HepG2 (cell line): Measurements from ENCODE around the gene KAT14. TPM values are rescaled to one million over a fixed set of nuclear protein-coding genes. Genes with fewer than 3 reads are reported as not detected.

Experiments
- ATF7 ChIP-seq, 2 experiments: fragments of 450-650 bp in 1 of 2; sonication (generic) in 1 of 2; formaldehyde crosslinking in 1 of 2; IDR thresholded peaks; 2 replicates each; pipeline versions ENCODE4 v1.4.0 to v1.6.1; 2016 to 2020; ENCODE audit warnings: antibody characterized with exemption in 1 of 2, mild to moderate bottlenecking in 1 of 2, missing genetic modification reagents in 1 of 2
- JDP2 ChIP-seq: sonication (generic); formaldehyde crosslinking; IDR thresholded peaks from 2 replicates; pipeline ENCODE4 v1.8.1; 2022; ENCODE audit warnings: missing genetic modification reagents, borderline replicate concordance
- MIER3 ChIP-seq: IDR thresholded peaks from 2 replicates; pipeline ENCODE4 v1.6.1; 2016; ENCODE audit warnings: missing compliant biosample characterization, borderline replicate concordance
- NFE2 ChIP-seq: sonication (generic); formaldehyde crosslinking; IDR thresholded peaks from 2 replicates; pipeline ENCODE4 v1.4.0; 2020; ENCODE audit warnings: missing genetic modification reagents
- POLR2A ChIP-seq, 2 experiments: IDR thresholded peaks; 2 replicates each; pipeline ENCODE4 v1.6.1; 2011; ENCODE audit warnings: low read depth in 2 of 2, low read length in 2 of 2, mild to moderate bottlenecking in 1 of 2, moderate library complexity in 1 of 2; ENCODE audit not compliant: insufficient read depth in 1 of 2
- POLR2G ChIP-seq: fragments of 200-400 bp; formaldehyde crosslinking; IDR thresholded peaks from 2 replicates; pipeline ENCODE4 v1.6.1; 2018; ENCODE audit warnings: mild to moderate bottlenecking, low read depth, low read length, moderate library complexity
- PPARG ChIP-seq: conservative IDR thresholded peaks from 2 replicates; pipeline ENCODE4 v1.6.1; 2016; ENCODE audit warnings: missing biosample characterization, missing genetic modification reagents
- SKI ChIP-seq: fragments of 450-650 bp; IDR thresholded peaks from one replicate; pipeline ENCODE4 v1.6.1; 2018; ENCODE audit warnings: mild to moderate bottlenecking; ENCODE audit not compliant: partially characterized antibody
- SMC3 ChIP-seq: IDR thresholded peaks from 2 replicates; pipeline ENCODE4 v1.6.1; 2011; ENCODE audit warnings: low read length, improper control_type of control experiment
- ZBTB7B ChIP-seq: sonication (generic); formaldehyde crosslinking; IDR thresholded peaks from 2 replicates; pipeline ENCODE4 v1.4.0; 2020; ENCODE audit warnings: missing genetic modification reagents
- ZFP1 ChIP-seq: IDR thresholded peaks from 2 replicates; pipeline ENCODE4 v1.6.1; 2016
- ZNF33A ChIP-seq: sonication (generic); formaldehyde crosslinking; IDR thresholded peaks from 2 replicates; pipeline ENCODE4 v1.5.1; 2020; ENCODE audit warnings: missing genetic modification reagents, mild to moderate bottlenecking, moderate library complexity, borderline replicate concordance
- ZNF572 ChIP-seq: sonication (generic); formaldehyde crosslinking; IDR thresholded peaks from 2 replicates; pipeline ENCODE4 v1.5.1; 2020; ENCODE audit warnings: mild to moderate bottlenecking, missing genetic modification reagents
- ZNF713 ChIP-seq: sonication (generic); formaldehyde crosslinking; IDR thresholded peaks from 2 replicates; pipeline ENCODE4 v1.4.0; 2020; ENCODE audit warnings: mild to moderate bottlenecking, missing genetic modification reagents
- ZNF746 ChIP-seq: sonication (generic); formaldehyde crosslinking; IDR thresholded peaks from 2 replicates; pipeline ENCODE4 v1.8.0; 2022; ENCODE audit warnings: mild to moderate bottlenecking, missing genetic modification reagents
- ZNF841 ChIP-seq: sonication (generic); formaldehyde crosslinking; IDR thresholded peaks from 2 replicates; pipeline ENCODE4 v1.8.1; 2023; ENCODE audit warnings: missing genetic modification reagents, borderline replicate concordance
- ZNF879 ChIP-seq: sonication (generic); formaldehyde crosslinking; IDR thresholded peaks from 2 replicates; pipeline ENCODE4 v1.8.1; 2023; ENCODE audit warnings: missing genetic modification reagents
- polyA plus RNA-seq, 8 experiments: library from polyadenylated mRNA; depleted of rRNA in 3 of 8; stranded (reverse) in 7 of 8; unstranded in 1 of 8; fragments of >200 nt; fragmentation: Illumina TruSeq in 4 of 8; extraction: Trizol in 4 of 8; gene quantifications; 2 replicates each; pipeline versions ENCODE4 v1.2.1 to v1.2.3, GENCODE V29; 2011 to 2016; ENCODE audit warnings: low read depth in 4 of 8, missing spikeins in 1 of 8, mixed read lengths in 1 of 8; ENCODE audit not compliant: insufficient read depth in 1 of 8
- total RNA-seq, 5 experiments: library from RNA; depleted of rRNA; stranded (reverse); fragments of >200 nt; fragmentation: Illumina TruSeq; extraction: Trizol; gene quantifications; 2 replicates each; pipeline ENCODE4 v1.2.3, GENCODE V29; 2016; ENCODE audit warnings: low read depth in 1 of 5
- TF ChIP-seq, protein P1 (sequence below): sonication (generic); formaldehyde crosslinking; IDR thresholded peaks from 2 replicates; pipeline ENCODE4 v1.8.1; 2023; ENCODE audit warnings: mild to moderate bottlenecking, missing genetic modification reagents
- TF ChIP-seq, protein P2 (sequence below): sonication (generic); formaldehyde crosslinking; IDR thresholded peaks from 2 replicates; pipeline ENCODE4 v1.5.0; 2020; ENCODE audit warnings: mild to moderate bottlenecking, missing genetic modification reagents
- TF ChIP-seq, protein P3 (sequence below): sonication (generic); formaldehyde crosslinking; IDR thresholded peaks from 2 replicates; pipeline ENCODE4 v1.4.0; 2020; ENCODE audit warnings: missing genetic modification reagents, borderline replicate concordance

Gene KAT14
- total and polyA plus RNA-seq, 2 of the 13 experiments (the other 11 are each of a cell fraction or from before 2014, with no cell fraction given): 5.1 to 15.1 TPM

DNA sequence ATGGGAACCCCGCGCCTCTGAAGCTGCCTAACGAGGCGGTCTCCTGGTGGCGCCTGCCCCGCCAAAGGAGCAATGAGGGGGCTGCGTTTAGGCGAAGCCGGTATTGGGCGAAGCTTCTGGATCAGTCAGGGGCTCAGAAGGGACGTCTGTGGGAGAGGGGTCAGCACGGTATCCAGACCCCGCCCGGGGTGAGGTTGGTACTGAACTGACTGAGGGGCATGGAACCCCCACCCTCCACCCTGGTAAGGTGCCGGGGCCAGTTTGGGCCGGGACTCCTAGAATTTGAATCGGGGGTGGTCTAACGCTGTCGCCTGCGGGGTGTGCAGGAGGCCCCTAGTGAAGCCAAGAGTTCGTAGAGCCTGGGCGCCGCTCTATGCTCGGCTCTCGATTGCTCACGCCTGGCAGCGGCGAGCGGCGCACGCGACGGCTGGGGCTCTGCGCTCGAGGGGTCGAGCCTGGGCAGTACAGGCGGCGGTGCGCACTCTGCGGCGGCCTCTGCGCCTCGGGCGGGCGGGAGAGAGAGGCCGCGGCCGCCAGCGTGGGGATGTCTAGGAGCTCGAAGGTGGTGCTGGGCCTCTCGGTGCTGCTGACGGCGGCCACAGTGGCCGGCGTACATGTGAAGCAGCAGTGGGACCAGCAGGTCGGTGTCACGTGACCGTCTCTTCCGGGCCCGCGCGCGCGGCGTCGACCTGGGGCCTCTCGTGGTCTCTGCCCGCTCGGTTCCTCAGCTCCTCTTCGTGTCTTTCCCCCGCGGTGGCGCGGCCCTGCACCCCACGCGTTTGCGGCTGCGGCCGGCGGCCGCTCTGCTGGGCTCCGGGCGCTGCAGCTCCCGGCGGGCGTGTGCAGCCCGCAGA lies at the start of gene KAT14, which contains the start of gene PET117 (continued):
- peak; percentile 98; the same call in 1 of the 2 replicates for TF ChIP-seq ZNF713 (CRISPR knock-in tag)
- peak; percentile 51; the same call in 1 of the 2 replicates for TF ChIP-seq ZFP1 (CRISPR knock-in tag)
- TF ChIP-seq NFE2 (CRISPR knock-in tag): no peak; the same call in 1 of the 2 replicates
- no peak; the same call in 1 of the 2 replicates for TF ChIP-seq ZNF572 (CRISPR knock-in tag)
- TF ChIP-seq POLR2A (IDR thresholded peaks at IDR 0.05; ENCODE audit: insufficient read depth in 1 of 2, low read depth in 2 of 2, low read length in 2 of 2): peak; percentile 94 to 96
- peak; percentile 86; the same call in 1 of the 2 replicates for TF ChIP-seq ZNF841 (CRISPR knock-in tag)
- peak; percentile 94 for TF ChIP-seq SKI
- TF ChIP-seq ZNF33A (CRISPR knock-in tag): no peak
- TF ChIP-seq ATF7 (IDR thresholded peaks at IDR 0.05): no peak
- TF ChIP-seq ATF7 (CRISPR knock-in tag; IDR thresholded peaks at IDR 0.05): peak; percentile 91
- TF ChIP-seq ZBTB7B (CRISPR knock-in tag): peak; percentile 80
- peak; percentile 85 for TF ChIP-seq MIER3 (CRISPR knock-in tag)
- TF ChIP-seq JDP2 (CRISPR knock-in tag): peak; percentile 85
- TF ChIP-seq POLR2G: peak; percentile 96
- TF ChIP-seq ZNF746 (CRISPR knock-in tag): peak; percentile 67
- TF ChIP-seq, protein P1, sequence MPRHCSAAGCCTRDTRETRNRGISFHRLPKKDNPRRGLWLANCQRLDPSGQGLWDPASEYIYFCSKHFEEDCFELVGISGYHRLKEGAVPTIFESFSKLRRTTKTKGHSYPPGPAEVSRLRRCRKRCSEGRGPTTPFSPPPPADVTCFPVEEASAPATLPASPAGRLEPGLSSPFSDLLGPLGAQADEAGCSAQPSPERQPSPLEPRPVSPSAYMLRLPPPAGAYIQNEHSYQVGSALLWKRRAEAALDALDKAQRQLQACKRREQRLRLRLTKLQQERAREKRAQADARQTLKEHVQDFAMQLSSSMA (CRISPR knock-in tag): peak; percentile 87; the same call in 1 of the 2 replicates
- peak; percentile 80 for TF ChIP-seq PPARG (CRISPR knock-in tag)
- TF ChIP-seq, protein P2, sequence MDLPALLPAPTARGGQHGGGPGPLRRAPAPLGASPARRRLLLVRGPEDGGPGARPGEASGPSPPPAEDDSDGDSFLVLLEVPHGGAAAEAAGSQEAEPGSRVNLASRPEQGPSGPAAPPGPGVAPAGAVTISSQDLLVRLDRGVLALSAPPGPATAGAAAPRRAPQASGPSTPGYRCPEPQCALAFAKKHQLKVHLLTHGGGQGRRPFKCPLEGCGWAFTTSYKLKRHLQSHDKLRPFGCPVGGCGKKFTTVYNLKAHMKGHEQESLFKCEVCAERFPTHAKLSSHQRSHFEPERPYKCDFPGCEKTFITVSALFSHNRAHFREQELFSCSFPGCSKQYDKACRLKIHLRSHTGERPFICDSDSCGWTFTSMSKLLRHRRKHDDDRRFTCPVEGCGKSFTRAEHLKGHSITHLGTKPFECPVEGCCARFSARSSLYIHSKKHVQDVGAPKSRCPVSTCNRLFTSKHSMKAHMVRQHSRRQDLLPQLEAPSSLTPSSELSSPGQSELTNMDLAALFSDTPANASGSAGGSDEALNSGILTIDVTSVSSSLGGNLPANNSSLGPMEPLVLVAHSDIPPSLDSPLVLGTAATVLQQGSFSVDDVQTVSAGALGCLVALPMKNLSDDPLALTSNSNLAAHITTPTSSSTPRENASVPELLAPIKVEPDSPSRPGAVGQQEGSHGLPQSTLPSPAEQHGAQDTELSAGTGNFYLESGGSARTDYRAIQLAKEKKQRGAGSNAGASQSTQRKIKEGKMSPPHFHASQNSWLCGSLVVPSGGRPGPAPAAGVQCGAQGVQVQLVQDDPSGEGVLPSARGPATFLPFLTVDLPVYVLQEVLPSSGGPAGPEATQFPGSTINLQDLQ (CRISPR knock-in tag): peak; percentile 97
- peak; percentile 87; the same call in 1 of the 2 replicates for TF ChIP-seq ZNF879 (CRISPR knock-in tag)
- TF ChIP-seq, protein P3, sequence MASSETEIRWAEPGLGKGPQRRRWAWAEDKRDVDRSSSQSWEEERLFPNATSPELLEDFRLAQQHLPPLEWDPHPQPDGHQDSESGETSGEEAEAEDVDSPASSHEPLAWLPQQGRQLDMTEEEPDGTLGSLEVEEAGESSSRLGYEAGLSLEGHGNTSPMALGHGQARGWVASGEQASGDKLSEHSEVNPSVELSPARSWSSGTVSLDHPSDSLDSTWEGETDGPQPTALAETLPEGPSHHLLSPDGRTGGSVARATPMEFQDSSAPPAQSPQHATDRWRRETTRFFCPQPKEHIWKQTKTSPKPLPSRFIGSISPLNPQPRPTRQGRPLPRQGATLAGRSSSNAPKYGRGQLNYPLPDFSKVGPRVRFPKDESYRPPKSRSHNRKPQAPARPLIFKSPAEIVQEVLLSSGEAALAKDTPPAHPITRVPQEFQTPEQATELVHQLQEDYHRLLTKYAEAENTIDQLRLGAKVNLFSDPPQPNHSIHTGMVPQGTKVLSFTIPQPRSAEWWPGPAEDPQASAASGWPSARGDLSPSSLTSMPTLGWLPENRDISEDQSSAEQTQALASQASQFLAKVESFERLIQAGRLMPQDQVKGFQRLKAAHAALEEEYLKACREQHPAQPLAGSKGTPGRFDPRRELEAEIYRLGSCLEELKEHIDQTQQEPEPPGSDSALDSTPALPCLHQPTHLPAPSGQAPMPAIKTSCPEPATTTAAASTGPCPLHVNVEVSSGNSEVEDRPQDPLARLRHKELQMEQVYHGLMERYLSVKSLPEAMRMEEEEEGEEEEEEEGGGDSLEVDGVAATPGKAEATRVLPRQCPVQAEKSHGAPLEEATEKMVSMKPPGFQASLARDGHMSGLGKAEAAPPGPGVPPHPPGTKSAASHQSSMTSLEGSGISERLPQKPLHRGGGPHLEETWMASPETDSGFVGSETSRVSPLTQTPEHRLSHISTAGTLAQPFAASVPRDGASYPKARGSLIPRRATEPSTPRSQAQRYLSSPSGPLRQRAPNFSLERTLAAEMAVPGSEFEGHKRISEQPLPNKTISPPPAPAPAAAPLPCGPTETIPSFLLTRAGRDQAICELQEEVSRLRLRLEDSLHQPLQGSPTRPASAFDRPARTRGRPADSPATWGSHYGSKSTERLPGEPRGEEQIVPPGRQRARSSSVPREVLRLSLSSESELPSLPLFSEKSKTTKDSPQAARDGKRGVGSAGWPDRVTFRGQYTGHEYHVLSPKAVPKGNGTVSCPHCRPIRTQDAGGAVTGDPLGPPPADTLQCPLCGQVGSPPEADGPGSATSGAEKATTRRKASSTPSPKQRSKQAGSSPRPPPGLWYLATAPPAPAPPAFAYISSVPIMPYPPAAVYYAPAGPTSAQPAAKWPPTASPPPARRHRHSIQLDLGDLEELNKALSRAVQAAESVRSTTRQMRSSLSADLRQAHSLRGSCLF (CRISPR knock-in tag): peak; percentile 92
- no peak for TF ChIP-seq SMC3
